Chondrocyte (in vitro differentiated cells): ENCODE data around the gene TMEM98. TPM values are rescaled to one million over a fixed set of nuclear protein-coding genes. Genes with fewer than 3 reads are reported as not detected.

Source experiments
- DNase-seq: peaks from one replicate; pipeline ENCODE4 v3.0.0; 2021; ENCODE audit warnings: mixed read lengths, low spot score
- H3K27ac Mint-ChIP-seq: one replicate; pipeline ENCODE4 v1.8.0; 2021; ENCODE audit warnings: mild to moderate bottlenecking, moderate library complexity, mixed read lengths; ENCODE audit not compliant: unreplicated experiment
- H3K27me3 Mint-ChIP-seq: 2 replicates; pipeline ENCODE4 v1.8.0; 2021; ENCODE audit warnings: low read depth, mixed read lengths
- H3K36me3 Mint-ChIP-seq: 2 replicates; pipeline ENCODE4 v1.8.0; 2021; ENCODE audit warnings: low read depth, mixed read lengths
- H3K4me1 Mint-ChIP-seq: 2 replicates; pipeline ENCODE4 v1.8.0; 2021; ENCODE audit warnings: low read depth, mild to moderate bottlenecking, mixed read lengths
- H3K4me3 Mint-ChIP-seq: one replicate; pipeline ENCODE4 v1.8.0; 2021; ENCODE audit warnings: mild to moderate bottlenecking, moderate library complexity, mixed read lengths; ENCODE audit not compliant: unreplicated experiment
- H3K9me3 Mint-ChIP-seq: 2 replicates; pipeline ENCODE4 v1.8.0; 2021; ENCODE audit warnings: low read depth, mixed read lengths
- total RNA-seq: library from RNA; stranded (reverse); gene quantifications from 3 replicates; pipeline ENCODE4 v1.2.1, GENCODE V29; 2021
- TF ChIP-seq, protein P1 (sequence below): fragments of 200-600 bp; sonication (generic); IDR thresholded peaks from 2 replicates; pipeline ENCODE4 v1.5.0; 2021; ENCODE audit warnings: antibody characterized with exemption, mild to moderate bottlenecking, moderate library complexity

TMEM98 gene
- total RNA-seq, 1 donor from 2014 or later, result 68.8 TPM

DNA sequence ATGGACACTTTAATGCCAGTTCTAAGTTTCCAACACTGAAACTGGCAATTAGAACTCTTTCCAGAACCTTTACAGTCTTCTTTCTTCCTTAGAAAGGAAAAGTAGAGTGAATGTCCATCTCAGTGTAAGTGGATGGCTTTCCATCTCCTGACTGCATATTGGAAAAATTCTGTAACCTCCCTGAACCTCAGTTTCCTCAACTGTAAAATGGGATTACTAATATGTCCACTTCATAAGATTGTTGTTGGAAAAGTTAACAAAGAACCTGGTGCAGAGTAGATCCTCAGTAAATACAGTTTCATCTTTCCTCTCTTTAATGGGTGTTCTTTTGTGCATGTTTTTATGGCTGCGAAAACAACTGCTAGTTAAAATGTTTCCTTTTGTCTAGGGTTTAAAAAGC is 2.6 kb downstream of the TMEM98 start:
- TF ChIP-seq, protein P1, sequence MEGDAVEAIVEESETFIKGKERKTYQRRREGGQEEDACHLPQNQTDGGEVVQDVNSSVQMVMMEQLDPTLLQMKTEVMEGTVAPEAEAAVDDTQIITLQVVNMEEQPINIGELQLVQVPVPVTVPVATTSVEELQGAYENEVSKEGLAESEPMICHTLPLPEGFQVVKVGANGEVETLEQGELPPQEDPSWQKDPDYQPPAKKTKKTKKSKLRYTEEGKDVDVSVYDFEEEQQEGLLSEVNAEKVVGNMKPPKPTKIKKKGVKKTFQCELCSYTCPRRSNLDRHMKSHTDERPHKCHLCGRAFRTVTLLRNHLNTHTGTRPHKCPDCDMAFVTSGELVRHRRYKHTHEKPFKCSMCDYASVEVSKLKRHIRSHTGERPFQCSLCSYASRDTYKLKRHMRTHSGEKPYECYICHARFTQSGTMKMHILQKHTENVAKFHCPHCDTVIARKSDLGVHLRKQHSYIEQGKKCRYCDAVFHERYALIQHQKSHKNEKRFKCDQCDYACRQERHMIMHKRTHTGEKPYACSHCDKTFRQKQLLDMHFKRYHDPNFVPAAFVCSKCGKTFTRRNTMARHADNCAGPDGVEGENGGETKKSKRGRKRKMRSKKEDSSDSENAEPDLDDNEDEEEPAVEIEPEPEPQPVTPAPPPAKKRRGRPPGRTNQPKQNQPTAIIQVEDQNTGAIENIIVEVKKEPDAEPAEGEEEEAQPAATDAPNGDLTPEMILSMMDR, result no peak
- H3K9me3 Mint-ChIP-seq, result no peaks in the 10 kb centered on the region
- no peaks in the 10 kb centered on the region for H3K27me3 Mint-ChIP-seq
- DNase-seq, result no peak
- no peak overlapping the region for H3K4me3 Mint-ChIP-seq
- no peak overlapping the region for H3K27ac Mint-ChIP-seq
- peaks cover 14% of the 10 kb centered on the region for H3K4me1 Mint-ChIP-seq
- peaks cover 15% of the 10 kb centered on the region for H3K36me3 Mint-ChIP-seq

GRCh38 chr17:32931686-32932085 is 3.7 kb downstream of the TMEM98 start:
- Mint-ChIP-seq H3K4me3 (no peak overlapping the region), H3K27me3 (no peaks in the 10 kb centered on the region), H3K27ac (no peak overlapping the region), H3K36me3 (peaks cover 22% of the 10 kb centered on the region), H3K9me3 (no peaks in the 10 kb centered on the region), H3K4me1 (peaks cover 14% of the 10 kb centered on the region)
- no peak for DNase-seq
- TF ChIP-seq, protein P1, result no peak

GRCh38 chr17:32933881-32934280 is 5.9 kb downstream of the TMEM98 start:
- H3K4me3 Mint-ChIP-seq, result no peak overlapping the region
- H3K27ac Mint-ChIP-seq, result no peak overlapping the region
- H3K4me1 Mint-ChIP-seq, result peaks cover 10% of the 10 kb centered on the region
- H3K9me3 Mint-ChIP-seq, result no peaks in the 10 kb centered on the region
- no peak for DNase-seq
- H3K36me3 Mint-ChIP-seq, result peaks cover 33% of the 10 kb centered on the region
- TF ChIP-seq, protein P1, result no peak
- H3K27me3 Mint-ChIP-seq, result no peaks in the 10 kb centered on the region

GRCh38 chr17:32935726-32936125 is 7.8 kb downstream of the TMEM98 start:
- Mint-ChIP-seq H3K4me1 (peaks cover 3% of the 10 kb centered on the region), H3K27me3 (no peaks in the 10 kb centered on the region), H3K36me3 (peaks cover 40% of the 10 kb centered on the region), H3K9me3 (no peaks in the 10 kb centered on the region), H3K4me3 (no peak overlapping the region), H3K27ac (no peak overlapping the region)
- DNase-seq, result no peak
- TF ChIP-seq, protein P1, result no peak

DNA sequence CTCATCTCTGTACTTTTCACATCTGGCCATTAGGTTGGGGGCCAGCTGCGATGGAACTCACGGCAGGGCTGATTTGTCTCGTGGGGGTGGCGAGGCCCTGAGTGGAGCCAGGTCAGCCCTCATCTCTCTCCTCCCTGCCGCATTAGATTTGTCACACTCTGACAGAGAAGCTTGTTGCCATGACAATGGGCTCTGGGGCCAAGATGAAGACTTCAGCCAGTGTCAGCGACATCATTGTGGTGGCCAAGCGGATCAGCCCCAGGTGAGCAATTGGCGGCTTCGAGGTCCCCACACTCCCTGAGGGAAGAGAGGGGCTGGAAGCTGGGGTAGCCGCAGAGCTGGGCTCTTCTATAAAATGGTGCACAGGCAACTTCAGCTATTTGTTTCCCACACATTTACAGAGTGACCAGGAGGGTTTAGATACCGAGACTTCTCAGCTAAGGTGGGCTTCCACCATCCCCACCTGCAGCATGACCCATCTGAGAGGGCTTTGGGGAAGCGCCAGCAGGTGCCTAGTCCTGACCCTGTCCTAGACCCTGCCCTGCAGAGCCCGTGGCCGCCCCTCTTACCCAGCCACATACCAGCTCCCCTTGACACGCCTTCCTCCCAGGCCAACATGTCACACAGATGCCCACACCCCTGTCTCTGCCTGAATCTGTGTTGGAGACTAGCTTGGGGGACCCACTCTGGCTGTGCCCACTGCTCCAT is 8.4 kb downstream of the TMEM98 start:
- Mint-ChIP-seq H3K27me3 (no peaks in the 10 kb centered on the region), H3K36me3 (peaks cover 45% of the 10 kb centered on the region), H3K4me1 (peaks cover 3% of the 10 kb centered on the region), H3K27ac (no peak overlapping the region), H3K9me3 (peaks cover 6% of the 10 kb centered on the region), H3K4me3 (no peak overlapping the region)
- TF ChIP-seq, protein P1, result no peak
- DNase-seq, result no peak
